WI38 (cell line): ENCODE measurements around the gene FAM83F.
"Not testable (repeated sequence)": the region's sequence is repeated elsewhere in the genome, so short reads cannot be mapped to it uniquely, and the experiment has no call there.

Experiments used
- H3K4me3 ChIP-seq: 2 replicates; pipeline ENCODE4 v1.5.1; 2011; ENCODE audit warnings: low read depth, mild to moderate bottlenecking, control low read depth, low read length
- TF ChIP-seq, protein P1 (sequence below): IDR thresholded peaks from 2 replicates; pipeline ENCODE4 v1.5.1; 2012; ENCODE audit warnings: low read depth, mild to moderate bottlenecking, control low read depth, low read length

Gene FAM83F

DNA sequence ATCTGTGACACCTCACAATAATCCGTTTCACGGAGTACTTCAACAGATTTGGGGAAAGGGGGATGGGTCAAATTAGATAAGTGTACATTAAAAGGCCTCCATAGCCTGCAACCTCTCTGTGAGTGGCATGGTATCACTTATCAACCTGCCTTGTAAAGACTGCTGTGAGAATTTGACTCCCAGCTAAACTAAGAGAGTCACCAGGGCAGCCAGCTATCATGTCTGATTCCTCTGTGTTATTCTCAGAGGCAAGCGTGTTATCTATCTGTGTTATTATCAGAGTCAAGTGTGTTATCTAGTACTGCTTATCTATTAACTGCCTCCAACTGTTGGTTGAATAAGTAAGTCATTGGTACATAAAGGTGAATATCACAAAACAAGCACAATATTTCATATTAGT is 4.1 kb upstream of the FAM83F start:
- TF ChIP-seq, protein P1, sequence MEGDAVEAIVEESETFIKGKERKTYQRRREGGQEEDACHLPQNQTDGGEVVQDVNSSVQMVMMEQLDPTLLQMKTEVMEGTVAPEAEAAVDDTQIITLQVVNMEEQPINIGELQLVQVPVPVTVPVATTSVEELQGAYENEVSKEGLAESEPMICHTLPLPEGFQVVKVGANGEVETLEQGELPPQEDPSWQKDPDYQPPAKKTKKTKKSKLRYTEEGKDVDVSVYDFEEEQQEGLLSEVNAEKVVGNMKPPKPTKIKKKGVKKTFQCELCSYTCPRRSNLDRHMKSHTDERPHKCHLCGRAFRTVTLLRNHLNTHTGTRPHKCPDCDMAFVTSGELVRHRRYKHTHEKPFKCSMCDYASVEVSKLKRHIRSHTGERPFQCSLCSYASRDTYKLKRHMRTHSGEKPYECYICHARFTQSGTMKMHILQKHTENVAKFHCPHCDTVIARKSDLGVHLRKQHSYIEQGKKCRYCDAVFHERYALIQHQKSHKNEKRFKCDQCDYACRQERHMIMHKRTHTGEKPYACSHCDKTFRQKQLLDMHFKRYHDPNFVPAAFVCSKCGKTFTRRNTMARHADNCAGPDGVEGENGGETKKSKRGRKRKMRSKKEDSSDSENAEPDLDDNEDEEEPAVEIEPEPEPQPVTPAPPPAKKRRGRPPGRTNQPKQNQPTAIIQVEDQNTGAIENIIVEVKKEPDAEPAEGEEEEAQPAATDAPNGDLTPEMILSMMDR, result no peak
- no peak overlapping the region for H3K4me3 ChIP-seq

- TF ChIP-seq, protein P1, result no peak
- no peak overlapping the region for H3K4me3 ChIP-seq
Observed at GRCh38 chr22:39991159-39991860, 3.4 kb upstream of the FAM83F start.

DNA sequence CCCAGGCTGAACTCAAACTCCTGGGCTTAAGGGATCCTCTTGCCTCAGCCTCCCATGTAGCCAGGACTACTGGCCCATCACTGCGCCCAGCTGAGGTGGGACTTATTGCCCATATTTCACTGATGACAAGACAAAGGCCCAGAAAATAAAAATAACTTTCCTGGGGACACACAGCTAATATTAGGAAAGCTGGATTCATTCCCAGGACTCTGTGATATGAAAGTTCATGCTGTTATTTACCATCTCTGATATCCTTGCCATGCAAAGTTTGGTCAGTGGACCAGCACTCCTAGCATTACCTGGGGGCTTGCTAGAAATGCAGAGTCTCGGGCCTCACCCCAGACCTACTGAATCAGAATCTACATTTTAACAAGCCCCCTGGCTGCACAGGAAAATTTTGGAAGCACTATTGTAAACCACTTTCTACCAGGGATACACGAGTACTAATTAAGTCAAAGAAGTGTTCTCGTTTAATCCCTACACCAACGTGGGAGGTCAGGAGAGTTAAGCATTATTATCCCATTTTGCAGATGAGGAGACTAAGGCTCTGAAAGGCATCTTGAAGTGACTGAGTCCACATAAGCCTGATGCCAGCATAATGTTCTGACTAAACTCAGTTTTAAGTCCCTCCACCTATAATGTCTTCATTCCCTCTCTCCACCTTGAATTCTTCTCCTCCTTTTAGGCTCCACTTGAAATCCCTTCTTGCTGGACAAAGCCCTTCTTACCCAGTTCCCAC is 2.5 kb upstream of the FAM83F start:
- TF ChIP-seq, protein P1, result no peak

DNA sequence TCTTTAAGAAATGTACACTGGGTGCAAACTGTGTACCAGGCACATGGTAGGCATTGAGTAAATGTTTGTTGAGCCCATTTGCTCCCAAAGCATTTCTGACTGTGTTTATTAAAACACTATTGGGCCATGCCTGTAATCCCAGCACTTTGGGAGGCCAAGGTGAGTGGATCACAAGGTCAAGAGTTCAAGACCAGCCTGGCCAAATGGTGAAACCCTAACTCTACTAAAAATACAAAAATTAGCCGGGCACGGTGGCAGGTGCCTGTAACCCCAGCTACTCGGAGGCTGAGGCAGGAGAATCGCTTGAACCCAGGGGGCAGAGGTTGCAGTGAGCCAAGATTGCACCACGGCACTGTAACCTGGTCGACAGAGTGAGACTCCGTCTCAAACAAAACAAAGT is 1.9 kb upstream of the FAM83F start:
- not testable (repeated sequence) for H3K4me3 ChIP-seq

More for the DNA sequence above, 2.5 kb upstream of the FAM83F start:
- no peak overlapping the region for H3K4me3 ChIP-seq

GRCh38 chr22:39994041-39994565 is 651 bp upstream of the FAM83F start:
- H3K4me3 ChIP-seq, result no peak overlapping the region
- TF ChIP-seq, protein P1, result no peak

GRCh38 chr22:39995393-39996252 is 869 bp downstream of the FAM83F start:
- TF ChIP-seq, protein P1, result no peak
- H3K4me3 ChIP-seq, result no peak overlapping the region

GRCh38 chr22:39996732-39997131 is 2.0 kb downstream of the FAM83F start:
- no peak overlapping the region for H3K4me3 ChIP-seq
- TF ChIP-seq, protein P1, result no peak
